HG02970 (cell line): Measurements from ENCODE around the gene NMNAT3.
"Not testable (repeated sequence)": the region's sequence is repeated elsewhere in the genome, so short reads cannot be mapped to it uniquely, and the experiment has no call there.

ENCODE experiments used
- ATAC-seq: cut with Tn5 transposase; IDR thresholded peaks from one replicate; pipeline ENCODE4 v1.9.1; 2021; ENCODE audit warnings: mild to moderate bottlenecking, moderate library complexity, moderate number of reproducible peaks; ENCODE audit not compliant: unreplicated experiment, low FRiP score

Gene NMNAT3

DNA sequence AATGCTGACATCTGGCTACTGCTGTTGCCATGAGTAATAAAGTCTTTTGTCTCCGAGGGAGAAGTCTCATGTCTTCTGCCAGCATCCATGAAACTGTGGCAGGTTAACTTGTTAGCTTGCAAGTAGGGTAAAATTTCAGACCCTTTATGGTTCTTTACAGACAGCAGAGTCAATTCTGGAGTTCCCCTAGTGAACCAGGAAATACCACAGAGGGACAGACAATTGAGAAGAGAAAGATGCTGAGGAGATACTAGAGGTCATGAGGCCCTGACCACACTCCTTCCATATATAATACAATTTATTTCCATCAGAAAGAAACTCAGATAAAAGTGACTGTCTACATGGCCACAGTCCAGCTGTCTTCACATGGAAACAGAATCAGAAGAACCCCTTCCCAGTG, 38.1 kb downstream of the NMNAT3 start:
- ATAC-seq: no peak

DNA sequence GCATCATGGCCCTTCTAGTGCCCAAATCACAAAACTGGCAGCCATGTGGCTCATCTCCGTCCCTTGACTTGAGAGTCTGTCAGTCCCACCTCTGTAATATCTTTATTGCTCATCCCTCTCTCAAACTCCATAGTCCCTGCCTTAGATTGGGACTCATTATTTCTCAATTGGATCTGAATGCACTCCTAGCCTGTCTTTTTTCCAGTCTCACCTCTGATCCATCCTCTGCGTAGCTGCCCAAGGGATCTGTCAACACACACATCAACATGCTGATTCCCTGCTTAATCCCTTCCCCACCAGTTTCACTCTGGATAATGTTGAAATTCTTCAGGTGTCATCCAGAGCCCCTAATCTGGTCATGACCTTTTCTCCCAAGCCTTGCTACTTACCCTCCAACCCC, 39.3 kb downstream of the NMNAT3 start:
- no peak for ATAC-seq

DNA sequence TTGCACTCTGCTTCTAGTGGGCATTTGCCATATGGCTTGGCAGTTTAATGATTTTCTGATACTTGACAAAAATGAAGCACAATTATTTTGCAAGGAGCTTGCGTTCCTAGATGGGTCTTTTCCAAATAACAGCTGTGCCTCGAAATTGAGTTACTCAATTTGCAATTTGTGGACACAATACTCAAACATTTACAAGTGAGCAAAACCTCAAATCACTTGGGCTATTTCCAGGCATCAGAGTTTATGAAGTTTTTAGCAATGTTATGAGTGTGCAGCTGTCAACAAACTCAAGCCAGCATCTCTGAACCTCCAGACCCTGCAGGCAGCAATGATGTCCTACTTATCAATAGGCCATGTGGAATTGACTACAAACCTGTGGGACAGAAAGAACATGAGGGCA, 41.3 kb downstream of the NMNAT3 start:
- ATAC-seq: no peak

DNA sequence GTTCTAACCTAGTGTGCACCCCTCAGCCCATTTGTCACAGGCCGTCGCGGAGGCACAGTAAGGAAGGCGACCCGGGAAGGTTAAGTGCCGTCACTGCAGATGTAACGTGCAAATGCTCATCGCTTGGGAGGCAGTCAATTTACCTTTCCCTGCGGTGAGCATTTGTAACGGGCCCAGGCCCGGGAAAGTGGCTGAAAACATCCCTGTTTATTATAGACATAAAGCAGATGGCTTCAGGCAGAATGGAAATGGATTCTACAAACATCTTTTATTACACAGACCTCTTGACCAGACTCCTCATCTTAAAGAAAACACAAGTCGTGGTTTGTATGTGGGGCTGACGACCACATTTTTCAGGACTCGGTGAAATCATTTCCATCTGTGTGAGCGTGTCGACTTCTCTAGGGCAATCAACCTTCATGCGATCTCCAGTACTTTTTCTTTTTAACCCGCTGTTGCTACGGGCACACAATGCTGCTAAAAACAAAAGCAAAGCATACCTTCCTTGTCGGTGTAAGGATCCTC, 43.6 kb downstream of the NMNAT3 start:
- no peak for ATAC-seq

DNA sequence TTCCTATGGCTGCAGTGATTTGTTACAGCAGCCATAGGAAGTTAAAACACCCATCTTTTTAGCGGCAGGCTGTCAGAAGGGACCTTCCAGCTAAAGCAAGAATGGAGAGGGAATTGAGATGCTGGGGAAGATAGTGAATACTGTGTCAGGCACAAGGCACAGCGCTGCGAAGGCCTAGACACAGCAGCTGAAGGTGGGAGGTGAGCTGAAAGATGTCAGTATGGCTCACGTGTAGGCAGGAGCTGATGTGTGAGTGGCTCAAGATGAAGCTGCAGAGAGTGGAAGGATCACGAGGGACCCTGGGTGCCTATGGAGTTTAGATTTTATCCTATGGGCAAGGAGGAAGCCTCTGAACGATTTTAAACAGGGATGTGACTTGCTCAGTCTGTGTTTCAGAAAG, 44.3 kb downstream of the NMNAT3 start:
- no peak for ATAC-seq

DNA sequence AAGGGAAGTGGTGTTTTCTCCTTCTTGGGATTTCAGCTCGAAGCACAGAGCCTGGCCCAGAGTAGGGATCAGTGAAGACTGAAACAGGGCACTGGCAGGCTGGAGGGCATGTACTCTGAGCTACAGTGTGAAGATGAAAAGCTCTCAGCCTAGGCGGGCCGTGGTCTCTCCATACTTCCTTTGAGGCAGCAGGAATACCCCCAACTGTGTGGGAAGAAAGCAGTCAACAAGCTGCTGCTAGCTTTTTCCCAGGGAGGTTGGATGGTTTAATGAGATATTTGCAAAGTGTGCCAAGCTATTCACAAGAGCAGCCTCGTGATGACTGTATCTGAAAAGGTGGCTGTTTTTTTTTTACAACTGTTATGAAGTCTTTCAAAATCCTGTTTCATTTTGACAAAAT, 47.2 kb downstream of the NMNAT3 start:
- ATAC-seq: no peak

DNA sequence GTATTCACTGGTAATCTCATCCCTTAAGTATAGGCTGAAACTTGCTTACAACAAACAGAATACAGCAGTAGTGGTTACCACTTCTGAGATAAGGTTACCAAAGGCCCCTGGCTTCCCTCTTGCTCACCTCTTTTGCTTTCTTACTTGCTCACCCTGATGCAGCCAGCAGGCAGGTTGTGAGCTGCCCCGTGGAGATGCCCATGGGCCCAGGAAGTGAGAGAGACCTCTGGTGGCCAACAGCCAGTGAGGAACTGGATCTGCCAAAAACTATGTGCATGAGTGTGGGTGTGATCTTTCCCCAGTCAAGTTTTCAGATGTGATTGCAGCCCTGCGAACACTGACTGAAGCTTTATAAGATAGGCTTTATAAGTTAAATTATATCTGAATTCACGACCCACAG, 48.7 kb downstream of the NMNAT3 start:
- ATAC-seq: no peak

DNA sequence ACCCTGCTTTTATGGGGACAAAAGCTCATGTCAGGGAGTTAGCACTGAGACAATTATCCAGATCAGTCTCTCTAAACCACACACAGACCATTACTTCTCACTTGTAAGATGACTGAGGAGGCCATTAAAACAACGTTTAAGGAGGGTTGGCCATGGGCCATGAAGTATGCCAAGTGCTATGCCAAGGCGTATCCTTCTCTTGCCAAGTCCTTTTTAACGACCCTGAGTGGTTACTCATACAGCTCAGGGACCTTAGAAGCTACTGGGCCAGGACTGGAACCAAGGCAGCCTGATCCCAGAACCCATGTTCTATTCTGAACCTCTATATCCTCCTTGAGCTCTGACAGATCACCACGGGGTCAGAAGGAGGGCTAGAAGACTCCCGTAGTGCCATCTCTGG, 50.0 kb downstream of the NMNAT3 start:
- ATAC-seq: no peak

DNA sequence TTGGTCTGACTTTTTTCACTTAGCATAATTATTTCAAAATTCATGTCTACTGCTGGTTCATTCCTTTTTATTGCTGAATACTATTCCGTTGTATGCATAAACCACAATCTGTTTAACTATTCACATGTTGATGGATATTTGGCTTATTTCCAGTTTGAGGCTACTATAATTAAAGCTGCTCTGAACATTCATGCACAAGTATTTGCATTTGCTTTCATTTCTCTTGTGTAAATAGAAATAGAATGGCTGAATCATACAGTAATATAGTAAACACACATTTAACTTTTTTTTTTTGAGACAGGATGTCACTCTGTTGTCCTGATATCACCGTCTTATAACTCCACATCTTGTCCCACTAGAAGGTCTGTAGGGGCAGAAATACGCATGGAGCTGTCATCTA, 57.3 kb downstream of the NMNAT3 start:
- no peak for ATAC-seq

DNA sequence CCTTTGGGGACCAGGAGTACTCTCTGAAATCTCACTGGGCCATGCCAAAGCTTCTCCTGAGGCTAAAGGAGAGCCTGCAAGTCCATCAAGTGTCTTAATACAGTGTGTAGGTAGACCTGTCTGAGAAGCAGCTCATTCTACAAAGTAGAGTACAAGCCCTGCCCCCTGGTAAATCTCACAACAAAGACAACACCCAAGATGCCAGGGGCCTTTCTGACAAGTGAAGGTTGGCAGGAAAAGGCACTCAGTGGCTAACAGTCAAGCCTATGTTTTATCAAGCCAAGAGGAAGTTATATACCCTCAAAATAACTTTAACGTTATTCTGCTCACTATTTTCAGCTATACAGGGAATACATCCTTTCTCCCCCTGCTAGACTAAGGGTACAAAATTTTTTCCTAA, 58.3 kb downstream of the NMNAT3 start:
- ATAC-seq: no peak

DNA sequence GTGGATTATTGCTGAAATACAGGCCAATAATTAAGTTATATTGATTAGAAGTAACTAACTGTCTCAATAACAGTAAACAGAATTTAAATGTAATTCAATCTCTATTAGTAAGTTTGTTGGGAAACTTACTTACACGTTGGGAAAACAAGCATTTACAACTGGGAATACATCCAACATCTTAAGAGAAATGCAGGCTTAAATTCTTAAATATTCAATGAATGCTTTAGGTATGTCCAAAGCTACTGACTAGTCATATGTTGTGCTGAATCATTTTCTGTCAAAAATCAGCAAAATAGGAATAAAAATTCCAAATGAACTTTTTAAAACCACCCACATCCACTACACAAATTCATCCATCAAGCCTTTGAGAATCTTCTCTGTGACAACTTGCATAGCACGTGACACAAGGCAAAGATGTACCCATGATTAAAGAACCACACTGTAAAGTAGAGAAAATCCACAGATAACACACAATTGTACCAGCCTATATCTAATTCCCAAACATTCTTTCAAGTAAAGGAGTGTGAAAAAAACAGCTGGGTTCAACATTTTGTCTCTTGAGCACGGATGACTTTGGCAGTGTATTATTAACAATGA, 60.0 kb downstream of the NMNAT3 start:
- no peak for ATAC-seq

DNA sequence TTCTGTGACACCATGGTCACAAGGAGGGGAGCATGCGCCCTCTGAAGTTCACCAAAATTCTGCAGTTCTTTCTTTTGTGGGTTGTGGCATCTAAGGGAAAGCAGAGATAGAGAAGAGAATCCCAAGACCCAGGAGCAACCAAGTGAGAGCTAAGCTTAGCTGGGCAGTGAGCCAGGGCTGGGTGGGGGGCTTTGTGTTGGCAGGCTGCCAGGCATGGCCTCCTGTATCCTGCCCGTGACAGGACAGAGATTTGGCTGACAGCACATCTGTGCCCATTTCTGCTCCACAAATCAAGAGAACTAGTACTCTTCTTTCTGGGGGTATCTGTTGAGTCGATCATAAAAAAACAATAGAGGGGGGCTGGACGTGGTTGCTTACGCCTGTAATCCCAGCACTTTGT, 66.2 kb downstream of the NMNAT3 start:
- ATAC-seq: no peak

DNA sequence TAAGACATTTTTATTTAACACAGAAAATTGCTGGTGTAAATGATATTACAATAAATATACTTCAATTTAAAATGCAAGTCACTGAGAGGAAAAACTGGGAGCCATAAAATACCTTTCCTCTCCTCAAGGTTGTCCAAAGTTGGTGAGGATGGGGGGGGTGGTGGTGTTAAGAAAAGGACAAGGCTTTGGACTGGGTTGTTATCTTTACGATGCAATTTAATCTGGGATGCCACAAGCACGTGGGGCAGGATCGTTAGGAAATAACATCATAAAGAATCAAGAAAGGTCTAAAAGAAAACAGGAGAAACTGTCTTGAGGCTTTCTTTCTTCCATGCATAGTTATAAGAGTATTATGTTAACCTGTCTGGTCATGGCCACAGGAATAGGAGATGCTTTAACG, 66.9 kb downstream of the NMNAT3 start:
- no peak for ATAC-seq

DNA sequence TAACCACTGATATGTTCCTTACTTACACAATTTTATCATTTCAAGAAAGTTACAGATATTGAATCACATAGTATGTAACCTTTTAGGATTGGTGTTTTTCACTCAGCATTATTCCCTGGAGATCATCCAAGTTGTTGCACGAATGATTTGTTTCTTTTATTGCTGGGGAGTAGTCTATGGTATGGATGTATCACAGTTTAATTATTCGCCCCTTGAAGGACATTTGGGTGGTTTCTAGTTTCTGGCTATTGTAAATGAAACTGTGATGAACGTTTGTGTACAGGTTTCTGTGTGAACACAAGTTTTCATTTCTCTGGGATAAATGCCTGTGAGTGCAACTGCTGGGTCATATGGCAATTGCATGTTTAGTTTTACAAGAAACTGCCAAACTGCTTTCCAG, 68.8 kb downstream of the NMNAT3 start:
- no peak for ATAC-seq

DNA sequence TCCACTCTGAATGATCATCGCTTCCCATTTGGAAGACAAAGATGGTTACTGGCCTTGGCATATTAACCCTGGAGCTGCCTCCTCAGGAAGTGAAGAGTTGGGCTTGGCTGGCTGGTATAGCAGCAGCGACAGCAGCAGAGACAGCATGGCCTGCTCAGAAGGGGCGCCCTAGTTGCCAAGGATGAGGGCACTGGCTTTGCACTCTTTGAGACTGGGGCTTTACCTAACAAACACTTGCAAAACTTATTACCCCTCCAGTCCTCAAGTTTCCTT, 69.7 kb downstream of the NMNAT3 start:
- ATAC-seq: no peak

DNA sequence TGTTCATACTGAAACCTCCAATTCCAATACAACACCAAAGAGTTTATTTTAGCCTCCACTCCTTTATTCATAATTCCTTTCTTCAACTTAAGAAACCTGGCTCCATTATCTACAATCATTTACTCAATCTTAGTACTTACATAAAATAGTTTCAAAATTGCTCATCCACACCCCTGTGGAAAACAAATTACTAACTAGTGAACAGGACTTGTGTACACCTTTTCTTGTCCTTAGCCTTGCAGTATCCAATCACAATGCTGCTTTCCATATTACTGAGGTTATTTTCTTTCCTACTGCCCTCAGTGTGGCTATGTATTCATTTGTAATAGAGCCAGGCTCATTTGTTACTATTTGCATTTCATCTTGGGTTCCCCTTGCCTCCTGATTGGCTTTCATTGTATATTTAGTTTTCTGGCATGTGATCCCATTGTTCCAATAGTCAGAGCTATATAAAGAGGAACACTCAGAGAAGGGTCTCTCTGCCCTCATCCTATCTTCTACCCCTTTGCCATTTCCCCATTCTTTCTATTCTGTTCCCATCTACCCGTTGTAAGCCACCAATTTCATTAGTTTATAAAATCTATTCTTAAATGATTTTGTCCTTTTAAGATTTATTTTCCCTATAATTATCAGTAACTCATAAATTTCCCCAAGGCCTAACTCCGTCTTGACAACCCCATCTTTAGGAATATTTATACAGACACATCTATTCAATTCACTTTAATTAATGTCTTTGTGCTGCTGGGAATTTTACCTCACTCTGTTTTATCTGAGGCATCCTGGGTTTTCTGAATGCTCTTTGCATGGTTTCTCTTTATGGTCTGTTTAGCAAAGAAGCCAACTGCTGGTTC, 70.3 kb downstream of the NMNAT3 start:
- no peak for ATAC-seq

DNA sequence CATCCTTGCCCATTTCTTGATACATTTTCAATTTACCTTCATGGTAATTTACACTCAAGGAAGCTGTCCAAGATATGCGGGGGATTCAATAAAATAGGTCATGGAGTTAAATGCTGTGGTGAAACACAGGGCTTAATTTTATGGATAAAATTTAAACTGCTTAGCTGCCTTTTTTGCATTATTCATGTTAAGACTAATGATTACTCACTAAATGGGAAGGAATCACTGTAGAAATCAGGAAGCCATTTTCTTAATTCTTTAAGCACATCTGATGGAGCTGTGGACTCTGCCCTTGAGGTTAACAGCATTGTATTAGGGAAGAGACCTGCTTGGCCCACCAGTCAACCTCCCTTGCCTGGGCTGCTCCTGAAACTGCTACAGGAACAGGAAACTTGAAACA, 75.8 kb downstream of the NMNAT3 start:
- ATAC-seq: no peak

DNA sequence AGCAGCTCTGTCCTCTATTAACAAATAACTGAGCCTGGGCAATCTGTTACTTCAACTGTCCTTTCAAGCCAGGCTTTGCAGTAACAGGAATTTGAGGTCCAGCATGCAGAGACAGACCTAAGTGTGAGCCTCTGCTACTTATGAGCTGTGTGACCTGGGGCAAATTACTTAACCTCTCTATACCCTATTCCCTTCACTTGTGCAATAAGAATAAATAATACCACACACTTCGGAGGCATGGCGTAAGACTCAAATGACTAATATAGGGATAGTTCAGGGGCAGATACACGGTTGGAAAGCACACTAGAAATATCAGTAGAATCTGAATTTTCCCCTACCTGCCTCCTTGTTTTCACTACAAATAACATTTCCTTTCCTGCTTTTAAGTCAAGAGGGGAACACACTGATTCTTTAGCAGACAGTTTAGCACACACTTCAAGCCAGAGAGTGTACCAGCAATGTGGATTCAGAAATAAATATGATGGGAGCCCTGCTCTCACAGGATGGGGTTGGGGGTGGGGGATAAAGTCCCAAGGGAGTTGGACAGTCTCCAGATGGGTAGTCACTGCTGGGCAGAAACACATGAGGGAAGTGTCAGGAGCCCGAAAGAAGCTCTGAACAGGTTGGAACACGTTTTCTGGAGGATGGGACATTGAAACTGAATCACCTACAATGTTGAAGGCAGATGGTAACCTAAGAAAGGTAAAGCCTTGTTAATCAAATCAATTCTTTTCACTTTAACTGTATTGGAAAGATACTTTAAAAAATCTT, 76.4 kb downstream of the NMNAT3 start:
- no peak for ATAC-seq

DNA sequence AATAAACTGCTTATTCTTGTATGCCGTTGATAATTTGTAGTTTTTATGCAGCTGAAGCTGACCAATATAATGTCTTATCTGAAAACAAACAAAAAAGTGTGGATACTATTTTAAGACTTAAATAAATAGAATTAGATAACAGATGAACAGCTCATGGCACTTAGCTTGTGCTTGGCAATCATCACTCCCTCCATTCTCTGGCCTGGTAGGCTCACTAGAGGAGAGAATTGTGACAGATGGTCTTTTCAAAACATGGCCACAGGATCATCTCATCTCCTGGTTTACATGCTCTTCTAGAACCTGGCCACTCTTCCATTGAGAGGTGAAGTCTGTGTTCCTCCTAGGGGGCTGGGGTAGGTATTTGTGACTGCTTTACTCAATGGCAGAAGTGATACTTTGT, 79.8 kb downstream of the NMNAT3 start:
- ATAC-seq: no peak

DNA sequence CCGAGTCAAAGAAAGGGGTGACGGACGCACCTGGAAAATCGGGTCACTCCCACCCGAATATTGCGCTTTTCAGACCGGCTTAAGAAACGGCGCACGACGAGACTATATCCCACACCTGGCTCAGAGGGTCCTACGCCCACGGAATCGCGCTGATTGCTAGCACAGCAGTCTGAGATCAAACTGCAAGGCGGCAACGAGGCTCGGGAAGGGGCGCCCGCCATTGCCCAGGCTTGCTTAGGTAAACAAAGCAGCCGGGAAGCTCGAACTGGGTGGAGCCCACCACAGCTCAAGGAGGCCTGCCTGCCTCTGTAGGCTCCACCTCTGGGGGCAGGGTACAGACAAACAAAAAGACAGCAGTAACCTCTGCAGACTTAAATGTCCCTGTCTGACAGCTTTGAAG, 86.6 kb downstream of the NMNAT3 start:
- not testable (repeated sequence) for ATAC-seq

DNA sequence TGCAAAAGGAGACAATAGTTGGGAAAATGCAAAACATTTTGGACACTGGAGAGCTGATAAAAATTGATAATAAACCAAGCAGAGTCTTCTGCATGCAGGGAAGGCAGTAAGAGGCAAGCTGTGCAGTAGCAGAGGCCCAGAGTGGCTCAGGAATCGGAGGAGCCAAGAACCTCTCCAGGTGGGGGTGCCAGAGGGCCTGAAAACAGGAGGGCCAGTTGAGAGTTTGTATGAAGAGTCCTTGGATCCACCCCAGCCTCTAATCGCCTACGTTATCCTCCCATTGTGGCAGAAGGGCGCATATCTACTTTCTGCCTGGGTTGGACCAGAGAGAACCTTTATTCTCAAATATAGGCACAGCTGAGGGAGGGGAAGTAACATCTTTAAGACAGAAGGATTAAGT, 89.3 kb downstream of the NMNAT3 start:
- ATAC-seq: no peak

DNA sequence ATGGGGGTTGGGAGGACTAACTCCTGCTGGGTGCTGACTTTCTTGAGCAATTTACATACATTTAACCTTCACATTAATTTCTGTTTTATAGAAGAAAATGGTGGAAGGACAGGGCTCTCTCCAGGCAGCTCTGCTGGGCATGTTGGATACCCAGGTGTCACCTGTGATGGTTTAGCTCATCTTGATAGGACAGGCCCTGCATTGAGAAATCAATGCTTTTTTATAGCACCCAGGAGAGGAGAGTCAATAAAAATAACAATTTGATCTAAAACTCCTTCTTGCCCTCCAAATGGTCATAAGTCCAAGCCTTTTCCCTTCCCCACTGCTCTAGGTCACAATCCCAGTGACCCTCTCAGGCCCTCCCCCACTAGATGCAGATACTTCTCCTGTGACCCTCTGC, 90.0 kb downstream of the NMNAT3 start:
- ATAC-seq: no peak
